HG03469 (cell line): ENCODE data around the gene LPAR1.

Experiments used
- ATAC-seq: cut with Tn5 transposase; IDR thresholded peaks from one replicate; pipeline ENCODE4 v1.9.1; 2021; ENCODE audit warnings: mild to moderate bottlenecking, moderate library complexity, moderate number of reproducible peaks; ENCODE audit not compliant: unreplicated experiment

The LPAR1 gene

GRCh38 chr9:110960288-110960687 lies 78.0 kb downstream of the LPAR1 start:
- ATAC-seq, result no peak

- no peak for ATAC-seq
Observed at GRCh38 chr9:110958847-110959246, 79.4 kb downstream of the LPAR1 start.

- ATAC-seq, result peak; percentile 67
Observed at GRCh38 chr9:110954822-110955291, 83.4 kb downstream of the LPAR1 start.

GRCh38 chr9:110952540-110952859 lies 85.8 kb downstream of the LPAR1 start:
- ATAC-seq, result no peak

GRCh38 chr9:110951805-110952539 lies 86.3 kb downstream of the LPAR1 start:
- no peak for ATAC-seq

- ATAC-seq, result no peak
Observed at GRCh38 chr9:110950041-110950645, 88.1 kb downstream of the LPAR1 start.

- no peak for ATAC-seq
Observed at GRCh38 chr9:110949081-110949480, 89.2 kb downstream of the LPAR1 start.

GRCh38 chr9:110947491-110948044 lies 90.7 kb downstream of the LPAR1 start:
- ATAC-seq, result no peak

GRCh38 chr9:110942522-110942921 lies 95.7 kb downstream of the LPAR1 start:
- ATAC-seq, result no peak

- no peak for ATAC-seq
Observed at GRCh38 chr9:110940951-110941557, 97.2 kb downstream of the LPAR1 start.

GRCh38 chr9:110939573-110939972 lies 98.7 kb downstream of the LPAR1 start:
- ATAC-seq, result no peak

- no peak for ATAC-seq
Observed at GRCh38 chr9:110939047-110939446, 99.2 kb downstream of the LPAR1 start.

GRCh38 chr9:110938242-110938641 lies 100.0 kb downstream of the LPAR1 start:
- no peak for ATAC-seq

GRCh38 chr9:110936719-110937452 lies 101.4 kb downstream of the LPAR1 start:
- ATAC-seq, result no peak

GRCh38 chr9:110936237-110936636 lies 102.0 kb downstream of the LPAR1 start:
- ATAC-seq, result no peak

GRCh38 chr9:110935829-110936228 lies 102.4 kb downstream of the LPAR1 start:
- no peak for ATAC-seq

- ATAC-seq, result peak; percentile 47
Observed at GRCh38 chr9:110933350-110934001, 104.8 kb downstream of the LPAR1 start.

GRCh38 chr9:110932863-110933262 lies 105.4 kb downstream of the LPAR1 start:
- no peak for ATAC-seq

- no peak for ATAC-seq
Observed at GRCh38 chr9:110928599-110928998, 109.7 kb downstream of the LPAR1 start.

GRCh38 chr9:110926828-110927487 lies 111.3 kb downstream of the LPAR1 start:
- no peak for ATAC-seq
